ENCODE measurements around the gene RNU7-1.
A peak's percentile ranks its signal among the peaks of the same experiment; 100 is the strongest.

The RNU7-1 gene

GRCh38 chr12:6936636-6937480, 6.8 kb upstream of the RNU7-1 start:
- DNase-seq (ENCODE audit: low read depth in 1 of 2, low spot score in 1 of 2) = no peak

GRCh38 chr12:6937481-6938352, 5.9 kb upstream of the RNU7-1 start:
- peak; percentile 84 to 85 for DNase-seq (ENCODE audit: low read depth in 1 of 2, low spot score in 1 of 2)

GRCh38 chr12:6938353-6939190, 5.0 kb upstream of the RNU7-1 start:
- no peak for DNase-seq (ENCODE audit: low read depth in 1 of 2, low spot score in 1 of 2)

- no peak for DNase-seq (ENCODE audit: low read depth in 1 of 2, low spot score in 1 of 2)
Observed at GRCh38 chr12:6939191-6939540, 4.5 kb upstream of the RNU7-1 start.

GRCh38 chr12:6941267-6941666, 2.3 kb upstream of the RNU7-1 start:
- DNase-seq (ENCODE audit: low read depth in 1 of 2, low spot score in 1 of 2) = no peak

GRCh38 chr12:6941782-6942181, 1.8 kb upstream of the RNU7-1 start:
- DNase-seq (ENCODE audit: low read depth in 1 of 2, low spot score in 1 of 2) = no peak

GRCh38 chr12:6942331-6942665, 1.3 kb upstream of the RNU7-1 start:
- DNase-seq (ENCODE audit: low read depth in 1 of 2, low spot score in 1 of 2) = no peak

- DNase-seq (ENCODE audit: low read depth in 1 of 2, low spot score in 1 of 2) = peak in 1 of 2 donors; percentile 54
Observed at GRCh38 chr12:6943389-6943721, 261 bp upstream of the RNU7-1 start.

GRCh38 chr12:6944381-6945186, 968 bp downstream of the RNU7-1 start:
- peak; percentile 68 to 73 for DNase-seq (ENCODE audit: low read depth in 1 of 2, low spot score in 1 of 2)

GRCh38 chr12:6945613-6946012, 2.0 kb downstream of the RNU7-1 start:
- no peak for DNase-seq (ENCODE audit: low read depth in 1 of 2, low spot score in 1 of 2)

GRCh38 chr12:6946033-6946919, 2.7 kb downstream of the RNU7-1 start:
- DNase-seq (ENCODE audit: low read depth in 1 of 2, low spot score in 1 of 2) = no peak

- no peak for DNase-seq (ENCODE audit: low read depth in 1 of 2, low spot score in 1 of 2)
Observed at GRCh38 chr12:6946920-6947374, 3.3 kb downstream of the RNU7-1 start.

GRCh38 chr12:6947615-6948014, 4.0 kb downstream of the RNU7-1 start:
- no peak for DNase-seq (ENCODE audit: low read depth in 1 of 2, low spot score in 1 of 2)

GRCh38 chr12:6948873-6949594, 5.4 kb downstream of the RNU7-1 start:
- DNase-seq (ENCODE audit: low read depth in 1 of 2, low spot score in 1 of 2) = no peak

- no peak for DNase-seq (ENCODE audit: low read depth in 1 of 2, low spot score in 1 of 2)
Observed at GRCh38 chr12:6950401-6950801, 6.8 kb downstream of the RNU7-1 start.

GRCh38 chr12:6950811-6951540, 7.4 kb downstream of the RNU7-1 start, which contains the start of gene PTPN6:
TSS of gene PTPN6 (plus strand) at chr12:6951356. CDS start at chr12:6951513, 157 bp downstream.
- no peak for DNase-seq (ENCODE audit: low read depth in 1 of 2, low spot score in 1 of 2)

- no peak for DNase-seq (ENCODE audit: low read depth in 1 of 2, low spot score in 1 of 2)
Observed at GRCh38 chr12:6951551-6952120, 8.0 kb downstream of the RNU7-1 start.

Measured in stimulated activated CD4-positive, alpha-beta T cell treated with anti-CD3 and anti-CD28 coated beads, Interleukin-15, amount 100 ng/mL, for 1 hour (primary cell).